Cardiac muscle cell (in vitro differentiated cells and primary cell): ENCODE measurements around the gene TSHZ1. TPM values are rescaled to one million over a fixed set of nuclear protein-coding genes. Genes with fewer than 3 reads are reported as not detected.

Experiments
- DNase-seq, 2 donors: peaks; one replicate each; pipeline versions ENCODE4 v3.0.0 to v3.0.0-alpha.2; 2010 to 2017; ENCODE audit warnings: low read depth in 1 of 2, low spot score in 1 of 2
- H3K27ac ChIP-seq: fragments of 200-600 bp; sonication (generic); 2 replicates; pipeline ENCODE4 v1.5.1; 2016
- H3K27me3 ChIP-seq: fragments of 200-600 bp; sonication (generic); 2 replicates; pipeline ENCODE4 v1.6.0; 2016; ENCODE audit warnings: control low read depth
- H3K36me3 ChIP-seq: fragments of 200-600 bp; sonication (generic); 2 replicates; pipeline ENCODE4 v1.5.1; 2016; ENCODE audit warnings: control low read depth
- H3K4me1 ChIP-seq: fragments of 200-600 bp; sonication (generic); 2 replicates; pipeline ENCODE4 v1.8.1; 2017; ENCODE audit warnings: low read depth, mild to moderate bottlenecking, mixed run types
- H3K4me3 ChIP-seq: fragments of 200-600 bp; sonication (generic); 2 replicates; pipeline ENCODE4 v1.5.1; 2016; ENCODE audit warnings: mild to moderate bottlenecking
- H3K9me3 ChIP-seq: fragments of 200-600 bp; sonication (generic); 2 replicates; pipeline ENCODE4 v1.5.1; 2017; ENCODE audit warnings: low read depth, mild to moderate bottlenecking, control low read depth
- CTCF ChIP-seq: IDR thresholded peaks from 2 replicates; pipeline ENCODE4 v1.5.1; 2012; ENCODE audit warnings: low read depth, mild to moderate bottlenecking, low read length
- polyA plus RNA-seq: library from polyadenylated mRNA; unstranded; fragments of >200 nt; fragmentation: Nextera tagmentation; extraction: Ambion mirVana; gene quantifications from 2 replicates; pipeline ENCODE4 v1.2.1, GENCODE V29; 2016
- total RNA-seq: library from RNA; depleted of rRNA; stranded (reverse); fragments of >200 nt; gene quantifications from 2 replicates; pipeline ENCODE4 v1.2.3, GENCODE V29; 2016

TSHZ1 gene
- total and polyA plus RNA-seq, 2 experiments from 2014 or later, result 6.5 to 13.5 TPM

- Histone ChIP-seq H3K27me3 (no peaks in the 10 kb centered on the region), H3K27ac (no peak overlapping the region), H3K36me3 (no peaks in the 10 kb centered on the region), H3K9me3 (no peaks in the 10 kb centered on the region), H3K4me3 (no peak overlapping the region), H3K4me1 (no peaks in the 10 kb centered on the region)
- TF ChIP-seq CTCF, result no peak
- DNase-seq, result no peak
These were observed 68.8 kb downstream of the TSHZ1 start for GRCh38 chr18:75279381-75279780.

GRCh38 chr18:75280427-75281280 is 70.1 kb downstream of the TSHZ1 start:
- Histone ChIP-seq H3K4me1 (no peaks in the 10 kb centered on the region), H3K27me3 (no peaks in the 10 kb centered on the region), H3K27ac (no peak overlapping the region), H3K4me3 (no peak overlapping the region), H3K9me3 (no peaks in the 10 kb centered on the region), H3K36me3 (no peaks in the 10 kb centered on the region)
- no peak for TF ChIP-seq CTCF
- DNase-seq, result no peak

GRCh38 chr18:75282746-75283145 is 72.1 kb downstream of the TSHZ1 start:
- H3K36me3 ChIP-seq, result no peaks in the 10 kb centered on the region
- DNase-seq, result no peak
- no peaks in the 10 kb centered on the region for H3K27me3 ChIP-seq
- no peak overlapping the region for H3K27ac ChIP-seq
- TF ChIP-seq CTCF, result no peak
- no peak overlapping the region for H3K4me3 ChIP-seq
- no peaks in the 10 kb centered on the region for H3K4me1 ChIP-seq
- H3K9me3 ChIP-seq, result no peaks in the 10 kb centered on the region

- Histone ChIP-seq H3K36me3 (no peaks in the 10 kb centered on the region), H3K27ac (no peak overlapping the region), H3K9me3 (no peaks in the 10 kb centered on the region), H3K4me1 (no peaks in the 10 kb centered on the region), H3K27me3 (no peaks in the 10 kb centered on the region), H3K4me3 (no peak overlapping the region)
- TF ChIP-seq CTCF, result no peak
- no peak for DNase-seq
These were observed 73.1 kb downstream of the TSHZ1 start for GRCh38 chr18:75283731-75284130.

- TF ChIP-seq CTCF, result no peak
- Histone ChIP-seq H3K4me3 (no peak overlapping the region), H3K36me3 (no peaks in the 10 kb centered on the region), H3K27ac (no peak overlapping the region), H3K27me3 (no peaks in the 10 kb centered on the region), H3K9me3 (no peaks in the 10 kb centered on the region), H3K4me1 (no peaks in the 10 kb centered on the region)
- no peak for DNase-seq
These were observed 74.0 kb downstream of the TSHZ1 start for GRCh38 chr18:75284566-75284965.
